ENCODE data around the gene ULBP3.
"Not testable (repeated sequence)": the region's sequence is repeated elsewhere in the genome, so short reads cannot be mapped to it uniquely, and the experiment has no call there.

Gene ULBP3

DNA sequence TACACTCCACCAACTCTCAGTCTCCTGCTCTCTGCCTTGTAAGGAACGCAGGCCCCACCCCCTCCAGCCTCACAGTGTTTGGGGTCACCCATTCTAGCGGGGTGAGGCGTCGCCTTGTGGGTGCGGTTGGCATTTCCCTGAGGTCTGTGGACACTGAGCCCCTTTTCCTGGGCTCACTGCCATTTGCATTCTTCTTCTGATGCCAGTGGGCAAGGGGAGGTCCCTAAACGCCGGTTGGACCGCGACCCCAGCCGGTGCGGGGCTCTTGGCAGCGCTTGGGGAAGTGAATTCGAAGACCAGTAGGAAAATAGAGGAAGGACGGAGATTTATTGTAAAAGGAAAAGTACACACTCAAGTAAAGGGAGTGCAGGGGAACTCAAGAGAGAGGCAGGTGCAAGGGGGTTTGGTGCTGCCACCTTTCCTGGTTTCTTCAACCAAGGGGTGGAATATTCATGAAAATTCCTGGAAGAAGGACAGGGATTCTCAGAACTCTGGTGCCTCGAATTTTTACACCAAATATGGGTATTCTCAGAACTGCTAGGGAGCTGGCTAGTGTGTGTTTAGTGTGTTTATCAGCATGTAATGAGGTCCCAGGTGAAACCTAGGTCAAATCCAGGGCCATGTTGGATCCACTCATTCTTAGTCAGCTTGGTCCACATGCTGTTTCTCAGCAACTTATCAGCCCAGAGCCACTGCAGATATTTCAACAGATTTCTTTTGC is 53.5 kb downstream of the ULBP3 start:
- DNase-seq (ENCODE audit: low read depth): not testable (repeated sequence)

DNA sequence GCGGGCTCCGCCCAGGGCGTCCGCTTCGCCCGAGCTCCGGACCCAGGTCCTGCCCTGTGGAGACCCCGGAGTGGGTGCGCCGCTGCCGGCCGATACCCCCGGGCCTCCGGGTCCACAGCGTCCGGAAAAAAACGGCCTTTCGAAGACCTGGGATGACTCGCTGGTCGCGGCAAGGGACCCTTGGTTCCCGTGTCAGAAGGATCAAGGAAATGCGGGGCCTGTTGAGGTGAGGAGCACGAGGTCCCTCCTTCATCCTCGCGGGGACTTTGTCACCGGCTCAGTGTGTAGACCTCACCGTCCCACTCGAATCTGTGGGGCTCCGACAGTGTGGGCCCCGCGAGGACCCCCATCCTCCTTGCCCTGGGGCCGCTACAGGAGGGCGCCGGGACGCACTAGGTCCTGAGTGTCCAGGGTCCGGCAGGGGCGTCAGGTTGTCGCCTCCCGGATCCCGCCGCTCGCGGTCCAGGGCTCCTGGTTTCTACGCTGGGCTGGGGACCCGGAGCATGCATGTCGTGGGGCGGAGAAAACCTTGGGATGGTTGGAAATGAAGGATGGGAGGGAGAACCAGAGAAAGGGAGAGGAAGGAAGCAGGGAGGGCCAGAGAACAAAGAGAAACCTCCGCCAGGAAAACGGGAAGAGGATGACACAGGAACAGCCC is 54.2 kb downstream of the ULBP3 start:
- DNase-seq (ENCODE audit: low read depth): not testable (repeated sequence)

DNA sequence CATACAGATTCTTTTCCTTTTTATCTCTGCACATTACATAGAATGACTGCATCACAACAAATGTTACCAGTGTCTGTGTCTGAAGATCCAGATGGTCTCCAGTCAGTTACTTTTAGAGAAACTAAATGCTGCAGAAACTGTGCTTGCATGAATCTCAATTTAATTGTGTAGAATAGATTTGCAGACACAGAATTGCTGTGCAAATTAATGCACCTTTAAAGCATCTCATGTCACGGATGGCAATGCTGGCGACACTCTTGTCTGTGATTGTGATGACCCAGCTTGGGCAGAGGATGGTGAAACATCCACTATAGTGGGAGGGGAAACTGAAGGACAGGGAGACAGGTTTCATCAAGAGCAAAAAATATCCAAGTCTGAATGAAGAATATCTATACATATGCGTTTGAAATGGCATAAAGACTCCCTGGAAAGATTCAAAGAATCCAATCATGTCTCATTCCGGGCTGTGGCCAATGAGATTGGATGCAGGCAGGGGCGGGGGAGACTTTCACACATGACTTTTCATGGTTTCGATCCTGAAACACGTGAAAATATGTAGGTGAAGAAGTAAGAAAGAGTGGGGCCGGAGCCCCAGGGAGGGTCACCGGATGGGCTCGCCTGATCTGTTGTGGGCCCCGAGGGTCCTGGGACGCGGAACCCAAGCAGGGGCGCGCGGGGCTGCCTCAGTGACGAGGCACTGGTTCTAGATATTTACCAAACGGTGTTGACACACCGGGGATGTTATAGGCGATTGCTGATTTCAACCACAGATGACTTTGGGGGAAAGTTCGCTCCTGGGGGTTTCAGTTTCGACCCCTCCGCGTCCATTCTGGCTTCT is 54.9 kb downstream of the ULBP3 start:
- not testable (repeated sequence) for DNase-seq (ENCODE audit: low read depth)

DNA sequence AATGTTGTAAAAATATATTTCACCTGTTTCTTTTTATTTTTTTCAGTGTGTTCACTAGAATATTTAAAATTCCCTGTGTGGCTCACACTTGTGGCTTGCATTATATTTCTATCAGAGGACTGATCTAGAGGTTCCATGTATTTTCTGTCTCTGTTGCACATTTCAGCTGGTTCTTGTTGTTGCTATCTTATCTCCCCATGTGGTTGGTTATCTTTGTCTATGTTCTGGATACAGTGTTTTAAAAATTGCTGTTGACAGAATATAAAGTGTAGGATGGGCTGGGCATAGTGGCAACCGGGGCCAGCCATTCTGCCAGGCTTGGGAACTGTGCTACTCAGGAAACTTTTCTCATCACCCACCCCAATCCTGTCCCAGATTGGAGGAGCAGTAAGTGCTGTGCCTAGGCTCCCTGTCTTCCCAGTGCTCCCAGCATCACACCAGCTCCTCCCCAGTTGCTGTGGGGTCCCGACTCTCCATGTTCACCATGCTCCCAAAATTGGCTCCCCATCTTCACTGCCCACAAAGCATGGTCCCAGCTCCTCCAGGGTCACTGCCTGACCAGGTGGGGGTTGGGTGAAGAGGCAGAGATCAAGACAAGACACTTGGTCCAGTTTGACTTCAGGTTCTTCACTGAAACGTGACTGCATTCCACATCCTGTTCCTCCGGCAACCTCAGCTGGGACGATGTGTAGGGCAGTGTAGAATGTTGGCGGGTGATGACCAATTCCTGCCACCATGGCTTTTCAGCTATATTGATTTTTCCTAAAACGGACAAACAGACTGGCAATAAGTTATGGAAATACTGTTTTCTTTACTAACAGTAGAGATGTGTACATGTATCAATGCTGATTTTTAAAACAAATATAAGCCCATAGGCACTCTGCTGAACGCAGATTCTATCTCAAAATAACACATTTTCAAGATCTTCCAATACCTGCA is 55.8 kb downstream of the ULBP3 start:
- not testable (repeated sequence) for DNase-seq (ENCODE audit: low read depth)
